Aorta (tissue), 5 donors: ENCODE measurements around the gene GON4L. TPM values are rescaled to one million over a fixed set of nuclear protein-coding genes. Genes with fewer than 3 reads are reported as not detected.
"Not testable (repeated sequence)": the region's sequence is repeated elsewhere in the genome, so short reads cannot be mapped to it uniquely, and the experiment has no call there.

Experiments used
- ATAC-seq: fragments of 200-7000 bp; cut with Tn5 transposase; one replicate; pipeline ENCODE4 v1.9.1; 2022; ENCODE audit warnings: moderate library complexity; ENCODE audit not compliant: low FRiP score
- DNase-seq, 2 donors: peaks; one replicate each; pipeline ENCODE4 v3.0.0-alpha.2; 2020
- H3K27ac ChIP-seq, 2 donors: one replicate each; pipeline ENCODE4 v1.5.1; 2013; ENCODE audit warnings: low read length in 2 of 2, mild to moderate bottlenecking in 2 of 2, moderate library complexity in 2 of 2, control low read depth in 1 of 2, inconsistent platforms in 1 of 2, low read depth in 1 of 2
- H3K27me3 ChIP-seq, 2 donors: one replicate each; pipeline ENCODE4 v1.6.1; 2013; ENCODE audit warnings: control low read depth in 1 of 2, low read length in 1 of 2, mild to moderate bottlenecking in 1 of 2, moderate library complexity in 1 of 2; ENCODE audit not compliant: insufficient read depth in 2 of 2, control insufficient read depth in 1 of 2
- H3K36me3 ChIP-seq, 2 donors: one replicate each; pipeline ENCODE4 v1.6.1; 2013; ENCODE audit warnings: control low read depth in 1 of 2, low read length in 1 of 2, mild to moderate bottlenecking in 1 of 2; ENCODE audit not compliant: insufficient read depth in 2 of 2, control insufficient read depth in 1 of 2
- H3K4me1 ChIP-seq, 2 donors: one replicate each; pipeline ENCODE4 v1.6.1; 2013; ENCODE audit warnings: low read length in 2 of 2, control low read depth in 1 of 2, mild to moderate bottlenecking in 1 of 2, moderate library complexity in 1 of 2; ENCODE audit not compliant: insufficient read depth in 2 of 2, control insufficient read depth in 1 of 2
- H3K4me3 ChIP-seq, 2 donors: one replicate each; pipeline ENCODE4 v1.5.1; 2013; ENCODE audit warnings: low read length in 2 of 2, control low read depth in 1 of 2, mild to moderate bottlenecking in 1 of 2
- H3K9me3 ChIP-seq: one replicate; pipeline ENCODE4 v1.6.1; 2013; ENCODE audit warnings: mild to moderate bottlenecking, low read length; ENCODE audit not compliant: control insufficient read depth
- WGBS, 2 donors: extraction: QIAGEN DNeasy Blood & Tissue Kit; methylation state at CpG; one replicate each; pipeline ENCODE4 v1.1.7; 2013; 5-methylcytosine and 5-hydroxymethylcytosine counted together
- intact Hi-C, 2 donors: fragments of 100-400 bp; cut with DNase I; formaldehyde crosslinking; loops; one replicate each; pipeline versions ENCODE4 v1.14.2 to v1.15.0; 2022
- polyA plus RNA-seq, 2 donors: library from polyadenylated mRNA; stranded (reverse); fragments of 200-250 nt; gene quantifications; one replicate each; pipeline ENCODE4 v1.2.3, GENCODE V29; 2013
- total RNA-seq, 2 donors: library from RNA; stranded (reverse); fragmentation: NEBNext Ultra II Directional; extraction: Animal tissue kit (Norgen Biotek cat#: 25700); gene quantifications; one replicate each; pipeline ENCODE4 v1.2.1, GENCODE V29; 2021
- donor health status: healthy with polysubstance abuse.
- donor health status: Bipolar disorder and iron deficiency.
- donor health status: DM: no; HTN: no; CAD: no.
- donor health status: DM: no; HTN: no; CAD: no.
- donor health status: DM: yes; HTN: yes; CAD: no.

The GON4L gene
- total and polyA plus RNA-seq, 4 donors, result 6.4 to 81.9 (median 54.4) TPM

DNA sequence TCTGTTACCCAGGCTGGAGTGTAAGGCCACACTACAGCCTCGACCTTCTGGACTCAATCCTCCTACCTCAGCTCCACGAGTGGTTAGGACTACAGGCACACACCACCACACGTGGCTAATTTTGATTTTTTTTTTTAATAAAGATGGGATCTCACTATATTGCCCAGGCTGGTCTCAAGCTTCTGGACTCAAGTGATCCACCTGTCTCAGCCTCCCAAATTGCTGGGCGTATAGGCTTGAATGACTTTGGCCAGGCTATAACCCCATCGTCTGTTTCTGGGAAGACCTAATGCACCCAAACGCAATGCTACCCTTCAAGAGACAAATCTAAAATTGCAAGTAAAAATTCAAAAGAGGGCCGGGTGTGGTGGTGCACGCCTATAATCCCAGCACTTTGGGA is 116.0 kb downstream of the GON4L start:
- no peak overlapping the region for H3K4me3 ChIP-seq
- H3K36me3 ChIP-seq, result peaks cover 0 to 3% of the 10 kb centered on the region in 2 donors
- 89 to 91% methylated on average over 8 of the region's 8 CpGs for whole genome bisulfite sequencing, 2 donors
- DNase-seq, result no peak
- H3K27me3 ChIP-seq, result no peaks in the 10 kb centered on the region
- H3K9me3 ChIP-seq, result no peaks in the 10 kb centered on the region
- intact Hi-C loops, result no loop called here
- no peak overlapping the region for H3K27ac ChIP-seq
- H3K4me1 ChIP-seq, result no peaks in the 10 kb centered on the region
- no peak for ATAC-seq

DNA sequence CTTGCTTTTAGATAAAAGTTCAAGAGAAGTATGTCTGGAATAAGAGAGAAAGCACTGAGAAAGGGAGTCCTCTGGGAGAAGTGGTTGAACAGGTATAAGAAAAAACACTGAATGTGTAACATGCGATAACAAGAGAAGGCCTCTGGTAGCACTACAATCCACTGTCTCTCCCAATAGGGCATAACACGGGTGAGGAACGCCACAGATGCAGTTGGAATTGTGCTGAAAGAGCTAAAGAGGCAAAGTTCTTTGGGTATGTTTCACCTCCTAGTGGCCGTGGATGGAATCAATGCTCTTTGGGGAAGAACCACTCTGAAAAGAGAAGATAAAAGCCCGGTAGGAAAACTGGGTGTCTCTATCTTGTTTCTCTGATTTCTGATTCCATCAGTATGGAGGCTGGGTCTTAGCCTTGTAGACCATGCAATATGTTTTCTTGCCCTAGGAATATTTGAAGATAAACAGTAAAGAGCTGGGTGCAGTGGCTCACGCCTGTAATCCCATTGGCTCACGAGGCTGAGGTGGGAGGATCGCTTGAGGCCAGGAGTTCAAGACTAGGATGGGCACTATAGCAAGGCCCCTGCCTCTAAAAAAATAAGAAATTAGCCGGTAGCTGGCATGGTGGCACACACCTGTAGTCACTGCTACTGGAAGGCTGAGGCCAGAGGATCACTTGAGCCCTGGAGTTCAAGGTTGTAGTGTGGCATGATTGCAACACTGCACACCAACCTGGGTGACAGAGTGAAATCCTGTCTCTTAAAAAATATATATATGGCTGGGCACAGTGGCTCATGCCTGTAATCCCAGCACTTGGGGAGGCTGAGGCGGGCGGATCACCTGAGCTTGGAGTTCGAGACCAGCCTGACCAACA is 127.7 kb downstream of the GON4L start:
- no peak overlapping the region for H3K4me3 ChIP-seq
- intact Hi-C loops, result no loop called here
- no peaks in the 10 kb centered on the region for H3K4me1 ChIP-seq
- 72 to 75% methylated on average over 12 of the region's 12 CpGs for WGBS, 2 donors
- no peaks in the 10 kb centered on the region for H3K36me3 ChIP-seq
- DNase-seq (peak in 1 of 2 donors; percentile 58), ATAC-seq (no peak)
- H3K9me3 ChIP-seq, result no peaks in the 10 kb centered on the region
- H3K27ac ChIP-seq, result no peak overlapping the region
- H3K27me3 ChIP-seq, result no peaks in the 10 kb centered on the region

DNA sequence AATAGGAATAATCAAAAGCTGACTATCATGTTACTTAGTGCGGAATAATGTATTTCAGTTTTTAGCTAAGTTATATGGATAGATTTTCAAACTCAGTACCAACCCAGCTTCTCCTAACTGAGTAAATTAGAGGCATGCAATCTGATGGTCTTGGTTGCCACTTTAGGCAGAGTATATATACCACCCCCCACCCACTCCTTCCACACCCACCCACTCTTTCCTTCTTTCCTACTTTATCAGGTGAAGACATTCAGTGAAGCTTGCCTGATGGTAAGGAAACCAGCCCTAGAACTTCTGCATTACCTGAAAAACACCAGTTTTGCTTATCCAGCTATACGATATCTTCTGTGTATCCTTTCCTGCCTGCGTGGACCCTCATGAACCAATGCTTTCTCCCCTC is 131.9 kb downstream of the GON4L start:
- Histone ChIP-seq H3K4me3 (no peak overlapping the region), H3K9me3 (no peaks in the 10 kb centered on the region), H3K27me3 (no peaks in the 10 kb centered on the region), H3K4me1 (no peaks in the 10 kb centered on the region), H3K27ac (no peak overlapping the region), H3K36me3 (no peaks in the 10 kb centered on the region)
- intact Hi-C loops, result no loop called here
- DNase-seq, result no peak
- 95 to 98% methylated on average over 3 of the region's 3 CpGs for WGBS, 2 donors
- ATAC-seq, result no peak

DNA sequence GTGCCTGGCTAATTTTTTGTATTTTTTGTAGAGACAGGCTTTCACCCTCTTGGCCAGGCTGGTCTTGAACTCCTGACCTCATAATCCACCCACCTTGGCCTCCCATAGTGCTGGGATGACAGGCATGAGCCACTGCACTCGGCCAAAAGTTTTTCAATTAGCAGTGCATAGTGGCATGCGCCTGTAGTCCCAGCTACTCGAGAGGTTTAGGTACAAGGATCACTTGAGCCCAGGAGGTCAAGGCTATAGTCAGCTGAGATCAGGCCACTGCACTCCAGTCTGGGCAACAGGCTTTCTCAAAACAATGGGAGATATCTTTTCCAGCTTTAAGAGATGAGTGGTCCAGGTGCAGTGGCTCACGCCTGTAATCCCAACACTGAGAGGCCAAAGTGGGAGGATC is 137.3 kb downstream of the GON4L start:
- ATAC-seq (no peak), DNase-seq (no peak)
- Histone ChIP-seq H3K36me3 (no peaks in the 10 kb centered on the region), H3K9me3 (no peaks in the 10 kb centered on the region), H3K27me3 (no peaks in the 10 kb centered on the region), H3K4me3 (no peak overlapping the region), H3K4me1 (no peaks in the 10 kb centered on the region), H3K27ac (no peak overlapping the region)
- WGBS, 2 donors, result 95 to 96% methylated on average over 4 of the region's 4 CpGs
- intact Hi-C loops, result no loop called here

DNA sequence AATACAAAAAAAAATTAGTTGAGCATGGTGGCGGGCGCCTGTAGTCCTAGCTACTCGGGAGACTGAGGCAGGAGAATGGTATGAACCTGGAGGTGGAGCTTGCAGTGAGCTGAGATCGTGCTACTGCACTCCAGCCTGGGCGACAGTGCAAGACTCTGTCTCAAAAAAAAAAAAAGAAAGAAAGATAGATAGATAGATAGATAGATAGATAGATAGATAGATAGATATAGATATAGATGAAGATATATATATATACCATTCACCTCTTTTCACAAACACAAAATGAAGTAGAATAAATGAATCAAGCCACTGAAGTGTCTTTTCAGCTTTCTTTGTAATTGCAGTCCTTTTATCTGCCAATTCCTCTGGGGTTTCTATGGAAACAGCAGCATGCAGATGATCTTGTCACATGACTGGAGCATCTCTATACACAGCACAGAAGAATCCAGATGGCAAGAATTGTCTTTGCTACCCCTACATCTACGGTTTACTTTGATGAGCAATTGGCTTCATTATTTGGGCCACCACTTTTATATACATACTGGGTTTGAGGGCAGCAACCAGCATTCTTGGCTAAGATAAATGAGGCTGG is 138.4 kb downstream of the GON4L start:
- H3K4me1 ChIP-seq, H3K27me3 ChIP-seq, H3K27ac ChIP-seq, H3K4me3 ChIP-seq, H3K36me3 ChIP-seq, DNase-seq, intact Hi-C loops, ATAC-seq, H3K9me3 ChIP-seq: not testable (repeated sequence)
- 91 to 94% methylated on average over 6 of the region's 6 CpGs for WGBS, 2 donors

DNA sequence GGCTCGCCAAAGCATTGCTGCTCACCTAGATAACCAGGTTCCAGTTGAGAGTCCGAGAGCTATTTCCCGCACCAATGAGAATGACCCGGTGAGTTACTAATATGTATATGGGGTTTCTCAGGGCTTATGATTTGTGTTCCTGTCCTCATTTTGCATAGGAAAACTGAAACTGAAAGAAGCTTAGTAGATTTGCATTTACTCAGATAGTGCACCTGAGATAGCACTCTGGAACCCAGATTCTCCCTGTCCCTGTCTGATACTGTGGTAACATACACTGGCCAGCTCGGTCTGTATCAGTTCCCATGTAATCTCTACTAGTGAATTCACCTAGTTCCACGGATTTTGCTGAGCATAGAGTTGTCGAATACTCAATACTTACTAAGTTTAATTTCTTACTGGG is 140.0 kb downstream of the GON4L start:
- ATAC-seq (no peak), DNase-seq (no peak)
- Histone ChIP-seq H3K4me1 (no peaks in the 10 kb centered on the region), H3K27me3 (no peaks in the 10 kb centered on the region), H3K4me3 (no peak overlapping the region), H3K36me3 (no peaks in the 10 kb centered on the region), H3K27ac (no peak overlapping the region), H3K9me3 (no peaks in the 10 kb centered on the region)
- WGBS, 2 donors, result 94 to 95% methylated on average over 7 of the region's 7 CpGs
- intact Hi-C loops, result no loop called here

DNA sequence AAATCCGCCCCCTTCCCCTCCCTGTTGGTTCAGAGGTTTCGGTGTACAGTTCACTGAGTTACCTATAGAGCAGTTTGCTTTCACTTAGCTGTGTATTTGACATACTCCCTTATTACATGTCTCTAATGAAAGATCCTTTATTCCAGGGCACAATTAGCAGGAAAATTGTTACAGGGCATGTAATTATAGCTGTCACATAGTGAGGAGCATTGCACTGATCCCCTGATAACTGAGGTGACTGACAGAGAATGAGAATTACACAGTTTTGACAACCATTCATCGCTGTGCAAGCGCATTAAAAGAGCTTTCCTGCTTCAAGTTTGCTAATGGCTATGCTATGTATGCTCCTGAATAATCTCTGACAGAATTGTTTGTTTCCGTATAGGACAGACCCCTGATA is 141.2 kb downstream of the GON4L start:
- H3K36me3 ChIP-seq, result no peaks in the 10 kb centered on the region
- H3K9me3 ChIP-seq, result no peaks in the 10 kb centered on the region
- H3K4me1 ChIP-seq, result no peaks in the 10 kb centered on the region
- no peak overlapping the region for H3K4me3 ChIP-seq
- H3K27ac ChIP-seq, result no peak overlapping the region
- H3K27me3 ChIP-seq, result no peaks in the 10 kb centered on the region
- 98% methylated on average over 5 of the region's 5 CpGs for WGBS, 2 donors
- ATAC-seq, result no peak
- intact Hi-C loops, result no loop called here
- no peak for DNase-seq

DNA sequence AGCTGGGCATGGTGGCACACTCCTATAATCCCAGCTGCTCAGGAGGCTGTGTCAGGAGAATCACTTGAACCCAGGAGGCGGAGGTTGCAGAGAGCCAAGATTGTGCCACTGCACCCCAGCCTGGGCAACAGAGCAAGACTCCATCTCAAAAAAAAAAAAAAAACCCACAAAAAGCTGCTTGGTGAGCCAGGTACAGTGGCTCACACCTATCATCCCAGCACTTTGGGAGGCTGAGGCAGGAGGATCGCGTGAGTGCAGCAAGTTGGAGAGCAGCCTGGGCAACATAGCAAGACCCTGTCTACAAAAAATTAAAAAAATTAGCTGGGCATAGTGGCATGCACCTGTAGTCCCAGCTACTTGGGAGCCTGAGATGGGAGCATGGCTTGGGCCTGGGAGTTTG is 142.0 kb downstream of the GON4L start:
- WGBS, 2 donors, result 96 to 99% methylated on average over 3 of the region's 3 CpGs
- H3K4me3 ChIP-seq, H3K27me3 ChIP-seq, ATAC-seq, intact Hi-C loops, H3K4me1 ChIP-seq, DNase-seq, H3K9me3 ChIP-seq, H3K27ac ChIP-seq, H3K36me3 ChIP-seq: not testable (repeated sequence)

DNA sequence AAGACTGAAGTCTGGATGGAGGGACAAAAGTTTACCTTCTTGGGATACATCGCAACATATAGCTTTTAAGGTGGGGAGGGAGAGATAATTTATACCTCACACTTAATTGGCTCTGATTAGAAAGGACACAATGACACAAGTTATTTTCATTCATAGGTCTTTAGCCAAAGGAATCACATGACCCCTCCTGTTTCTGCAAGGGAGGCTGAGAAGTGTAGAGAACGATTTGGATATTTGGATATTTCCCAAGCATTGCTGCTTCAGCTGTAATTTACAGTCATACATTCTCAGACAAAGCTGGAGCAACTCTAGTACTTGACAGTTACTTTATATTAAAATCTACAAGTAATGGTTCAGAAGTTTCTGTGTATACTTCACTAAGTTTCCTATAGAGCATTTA is 143.9 kb downstream of the GON4L start:
- 50 to 53% methylated on average over 2 of the region's 2 CpGs for WGBS, 2 donors

More for the DNA sequence above, 143.9 kb downstream of the GON4L start:
- Histone ChIP-seq H3K27ac (no peak overlapping the region), H3K4me1 (no peaks in the 10 kb centered on the region), H3K4me3 (no peak overlapping the region), H3K27me3 (no peaks in the 10 kb centered on the region), H3K36me3 (no peaks in the 10 kb centered on the region), H3K9me3 (no peaks in the 10 kb centered on the region)
- DNase-seq (no peak), ATAC-seq (no peak)
- intact Hi-C loops, result no loop called here
